HG03025 (cell line): ENCODE results near the gene TTK.

Experiments used
- ATAC-seq: cut with Tn5 transposase; IDR thresholded peaks from one replicate; pipeline ENCODE4 v1.9.1; 2021; ENCODE audit warnings: mild to moderate bottlenecking, moderate library complexity; ENCODE audit not compliant: unreplicated experiment, low FRiP score

TTK gene

GRCh38 chr6:80004173-80005072 lies at the start of gene TTK:
TSS of gene TTK (plus strand) at chr6:80004649. CDS start at chr6:80005844, 1,195 bp downstream.
- ATAC-seq = peak; percentile 100

DNA sequence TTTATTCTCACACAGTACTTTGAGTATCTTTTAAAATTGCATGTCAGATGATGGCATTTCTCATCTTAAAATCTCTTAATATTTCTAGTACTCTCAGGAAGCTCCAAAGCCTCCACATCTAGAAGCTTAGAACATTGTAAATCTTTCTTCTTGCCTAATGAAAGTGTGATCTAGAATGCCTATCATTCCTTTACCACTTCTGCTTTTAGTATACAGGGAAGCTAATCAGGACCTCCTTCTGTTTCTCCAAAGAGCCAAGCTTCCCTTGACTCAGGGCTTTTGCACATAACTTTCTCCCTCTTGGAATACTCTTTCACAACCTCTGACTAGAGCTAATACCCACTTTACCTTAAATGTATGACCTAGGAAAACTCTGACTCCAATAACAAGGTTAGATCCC lies 49.6 kb upstream of the TTK start:
- ATAC-seq = no peak

GRCh38 chr6:79964607-79965081 lies 39.8 kb upstream of the TTK start:
- ATAC-seq = no peak

DNA sequence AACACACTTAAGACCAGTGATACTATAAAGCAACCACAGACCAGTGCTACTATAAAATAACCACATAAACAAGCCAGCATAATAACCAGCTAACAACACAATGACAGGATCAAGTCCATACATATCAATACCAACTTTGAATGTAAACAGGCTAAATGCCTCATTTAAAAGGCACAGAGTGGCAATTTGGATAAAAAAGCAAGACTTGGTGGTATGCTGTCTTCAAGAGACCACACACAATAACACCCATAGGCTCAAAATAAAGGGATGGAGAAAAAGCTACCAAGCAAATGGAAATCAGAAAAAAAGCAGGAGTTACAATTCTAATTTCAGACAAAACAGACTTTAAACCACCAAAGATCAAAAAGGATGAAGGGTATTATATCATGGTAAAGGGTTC lies 37.3 kb upstream of the TTK start:
- no peak for ATAC-seq

GRCh38 chr6:79969784-79970183 lies 34.7 kb upstream of the TTK start:
- no peak for ATAC-seq

- no peak for ATAC-seq
These were observed 33.3 kb upstream of the TTK start for GRCh38 chr6:79971193-79971592.

GRCh38 chr6:79981652-79982051 lies 22.8 kb upstream of the TTK start:
- no peak for ATAC-seq

- ATAC-seq = no peak
These were observed 20.2 kb upstream of the TTK start for GRCh38 chr6:79984261-79984660.

GRCh38 chr6:79985128-79985527 lies 19.3 kb upstream of the TTK start:
- ATAC-seq = no peak

GRCh38 chr6:79989641-79990040 lies 14.8 kb upstream of the TTK start:
- ATAC-seq = no peak

- no peak for ATAC-seq
These were observed 11.2 kb upstream of the TTK start for GRCh38 chr6:79993012-79993910.

GRCh38 chr6:79993911-79994309 lies 10.5 kb upstream of the TTK start:
- ATAC-seq = no peak

GRCh38 chr6:79997728-79998127 lies 6.7 kb upstream of the TTK start:
- ATAC-seq = no peak

DNA sequence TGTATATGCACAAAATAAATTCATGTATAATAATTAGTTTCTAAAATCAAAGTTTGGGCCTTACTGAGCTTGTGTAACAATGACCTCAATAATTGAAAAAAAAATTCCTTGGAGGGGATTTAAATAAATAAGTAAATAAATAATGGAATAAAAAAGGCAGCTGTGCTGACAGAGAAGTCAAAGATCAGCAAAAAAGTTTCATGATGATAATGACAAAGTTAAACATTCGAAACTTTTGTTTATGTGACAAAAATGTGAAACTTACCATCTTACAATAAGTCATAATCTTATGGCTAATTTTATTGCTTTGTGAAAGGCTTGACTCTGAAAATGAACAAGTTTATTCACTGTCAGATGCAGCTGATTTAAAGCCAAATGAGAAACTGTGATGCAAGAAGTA lies 3.1 kb upstream of the TTK start:
- no peak for ATAC-seq

- ATAC-seq = peak; percentile 9
These were observed 650 bp upstream of the TTK start for GRCh38 chr6:80003826-80004172.

DNA sequence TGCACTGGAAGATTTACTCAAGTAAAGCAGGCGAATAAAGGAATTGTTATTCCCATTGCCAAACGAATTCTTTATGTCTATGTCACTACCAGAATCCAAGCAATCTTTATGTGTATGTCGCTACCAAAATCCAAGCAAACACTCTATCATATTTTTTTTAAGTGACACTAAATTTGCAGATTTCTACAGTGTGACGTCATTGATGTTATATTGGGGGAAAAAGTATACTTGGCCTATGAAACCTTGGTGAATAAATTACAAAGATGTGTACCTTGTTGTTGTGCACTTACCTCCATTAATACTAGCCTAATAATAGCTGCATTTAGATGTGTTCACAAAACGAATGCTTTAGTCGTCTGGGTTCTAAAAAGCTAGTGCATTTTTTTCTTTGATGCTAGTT lies 957 bp downstream of the TTK start:
- no peak for ATAC-seq

DNA sequence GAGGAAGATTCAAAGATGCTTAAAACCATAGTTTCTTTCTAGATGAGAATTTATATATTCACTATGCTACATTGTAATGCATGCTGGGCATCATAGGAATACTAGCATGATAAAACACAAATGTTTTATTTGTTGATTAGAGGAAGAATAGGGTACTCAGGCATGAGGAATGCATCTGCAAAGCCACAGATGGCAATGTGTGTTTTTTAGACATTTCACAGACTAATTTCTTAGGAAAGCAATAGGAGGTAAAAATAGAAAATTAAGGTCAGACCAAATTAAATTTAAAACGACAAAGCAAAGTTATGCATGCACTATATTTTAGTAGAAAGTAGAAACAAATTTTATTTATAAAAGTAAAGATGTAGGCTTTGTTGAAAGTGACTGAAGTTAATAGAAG lies 2.1 kb downstream of the TTK start:
- ATAC-seq = no peak

- ATAC-seq = no peak
These were observed 5.1 kb downstream of the TTK start for GRCh38 chr6:80009531-80009930.

- no peak for ATAC-seq
These were observed 5.8 kb downstream of the TTK start for GRCh38 chr6:80010288-80010687.

DNA sequence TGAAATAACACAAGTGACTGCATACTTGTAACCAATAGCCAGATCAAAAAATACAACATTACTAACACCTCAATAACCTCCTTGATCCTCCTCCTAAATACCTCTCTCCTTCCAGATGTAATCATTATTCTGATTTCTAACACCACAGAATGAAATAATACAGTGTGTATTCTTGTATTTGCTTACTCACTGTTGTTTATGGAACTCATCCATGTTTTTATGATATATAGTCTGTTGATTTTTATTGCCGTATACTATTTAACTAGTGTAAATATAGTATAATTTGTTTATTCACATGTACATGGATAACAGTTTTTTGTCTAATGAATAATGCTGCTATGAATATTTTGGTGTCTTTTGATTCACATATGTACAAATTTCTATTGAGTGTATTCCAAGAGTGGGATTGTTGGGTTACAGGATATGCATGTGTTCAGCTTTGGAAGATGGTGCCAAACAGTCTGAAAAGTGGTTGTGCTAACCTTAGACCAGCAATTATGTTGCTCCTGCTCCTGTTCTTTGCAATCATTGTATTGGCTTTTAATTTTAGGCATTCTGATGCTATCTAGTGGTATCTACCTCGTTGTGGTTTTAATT lies 11.5 kb downstream of the TTK start:
- ATAC-seq = no peak
